ENCODE data around the gene FBXL2. TPM values are rescaled to one million over a fixed set of nuclear protein-coding genes. Genes with fewer than 3 reads are reported as not detected.
"Not testable (repeated sequence)": the region's sequence is repeated elsewhere in the genome, so short reads cannot be mapped to it uniquely, and the experiment has no call there.

Gene FBXL2
- total RNA-seq, 1 donor from 2014 or later: 23.3 TPM

- H3K9me3 Mint-ChIP-seq (ENCODE audit: unreplicated experiment): peaks cover 3% of the 10 kb centered on the region
- H3K4me1 Mint-ChIP-seq (ENCODE audit: low read depth, unreplicated experiment): peaks cover 16% of the 10 kb centered on the region
- H3K27me3 Mint-ChIP-seq (ENCODE audit: low read depth, unreplicated experiment): no peaks in the 10 kb centered on the region
- no peaks in the 10 kb centered on the region for H3K36me3 ChIP-seq (ENCODE audit: insufficient read depth, low read length)
- no peak overlapping the region for H3K4me3 Mint-ChIP-seq (ENCODE audit: unreplicated experiment)
- no peak for DNase-seq (ENCODE audit: low read depth)
- H3K27ac ChIP-seq (ENCODE audit: low read depth, low read length): no peak overlapping the region
- peaks cover 14% of the 10 kb centered on the region for H3K36me3 Mint-ChIP-seq (ENCODE audit: low read depth, unreplicated experiment)
- H3K4me2 ChIP-seq (ENCODE audit: low read length): peak overlapping the region; percentile 28
- no peaks in the 10 kb centered on the region for H3K27me3 ChIP-seq (ENCODE audit: insufficient read depth, low read length)
- TF ChIP-seq CTCF (IDR thresholded peaks at IDR 0.05; ENCODE audit: insufficient read depth, low read depth, low read length) (no peak), EZH2 (IDR thresholded peaks at IDR 0.05; ENCODE audit: insufficient read depth, low read length) (no peak)
- H3K79me2 ChIP-seq (ENCODE audit: insufficient read depth, low read length): no peaks in the 10 kb centered on the region
- no peak for FAIRE-seq
- H3K9me3 ChIP-seq (ENCODE audit: insufficient read depth, low read depth, low read length): no peaks in the 10 kb centered on the region
- H3K9ac ChIP-seq (ENCODE audit: low read length): no peak overlapping the region
- H4K20me1 ChIP-seq (ENCODE audit: insufficient read depth, low read length): no peaks in the 10 kb centered on the region
- no peak overlapping the region for H3K27ac Mint-ChIP-seq (ENCODE audit: unreplicated experiment)
- no peak overlapping the region for H3K4me3 ChIP-seq (ENCODE audit: insufficient read depth, low read depth, low read length)
- H3K4me1 ChIP-seq (ENCODE audit: insufficient read depth, low read length): no peaks in the 10 kb centered on the region
- H2AFZ ChIP-seq (ENCODE audit: low read depth, low read length): no peak overlapping the region
These were observed 45.2 kb downstream of the FBXL2 start for GRCh38 chr3:33322412-33322811.

GRCh38 chr3:33331414-33331813, 54.2 kb downstream of the FBXL2 start:
- H3K27ac Mint-ChIP-seq (ENCODE audit: unreplicated experiment): no peak overlapping the region
- Histone ChIP-seq H3K36me3 (ENCODE audit: insufficient read depth, low read length) (no peaks in the 10 kb centered on the region), H3K79me2 (ENCODE audit: insufficient read depth, low read length) (no peaks in the 10 kb centered on the region), H3K4me1 (ENCODE audit: insufficient read depth, low read length) (no peaks in the 10 kb centered on the region), H3K27ac (ENCODE audit: low read depth, low read length) (no peak overlapping the region), H3K4me3 (ENCODE audit: insufficient read depth, low read depth, low read length) (no peak overlapping the region), H2AFZ (ENCODE audit: low read depth, low read length) (no peak overlapping the region), H3K4me2 (ENCODE audit: low read length) (no peak overlapping the region), H4K20me1 (ENCODE audit: insufficient read depth, low read length) (no peaks in the 10 kb centered on the region), H3K9ac (ENCODE audit: low read length) (no peak overlapping the region), H3K9me3 (ENCODE audit: insufficient read depth, low read depth, low read length) (no peaks in the 10 kb centered on the region), H3K27me3 (ENCODE audit: insufficient read depth, low read length) (no peaks in the 10 kb centered on the region)
- TF ChIP-seq EZH2 (IDR thresholded peaks at IDR 0.05; ENCODE audit: insufficient read depth, low read length): no peak
- no peak for TF ChIP-seq CTCF (IDR thresholded peaks at IDR 0.05; ENCODE audit: insufficient read depth, low read depth, low read length)
- DNase-seq (ENCODE audit: low read depth): peak; percentile 23
- no peak overlapping the region for H3K4me3 Mint-ChIP-seq (ENCODE audit: unreplicated experiment)
- H3K4me1 Mint-ChIP-seq (ENCODE audit: low read depth, unreplicated experiment): peaks cover 5% of the 10 kb centered on the region
- peaks cover 15% of the 10 kb centered on the region for H3K36me3 Mint-ChIP-seq (ENCODE audit: low read depth, unreplicated experiment)
- no peak for FAIRE-seq
- peaks cover 6% of the 10 kb centered on the region for H3K9me3 Mint-ChIP-seq (ENCODE audit: unreplicated experiment)
- H3K27me3 Mint-ChIP-seq (ENCODE audit: low read depth, unreplicated experiment): no peaks in the 10 kb centered on the region

- Histone ChIP-seq H3K4me3 (ENCODE audit: insufficient read depth, low read depth, low read length) (no peak overlapping the region), H2AFZ (ENCODE audit: low read depth, low read length) (no peak overlapping the region), H3K9me3 (ENCODE audit: insufficient read depth, low read depth, low read length) (no peaks in the 10 kb centered on the region), H3K79me2 (ENCODE audit: insufficient read depth, low read length) (no peaks in the 10 kb centered on the region), H3K9ac (ENCODE audit: low read length) (no peak overlapping the region), H3K36me3 (ENCODE audit: insufficient read depth, low read length) (no peaks in the 10 kb centered on the region), H3K4me2 (ENCODE audit: low read length) (no peak overlapping the region), H3K27me3 (ENCODE audit: insufficient read depth, low read length) (no peaks in the 10 kb centered on the region), H3K27ac (ENCODE audit: low read depth, low read length) (no peak overlapping the region), H4K20me1 (ENCODE audit: insufficient read depth, low read length) (no peaks in the 10 kb centered on the region), H3K4me1 (ENCODE audit: insufficient read depth, low read length) (no peaks in the 10 kb centered on the region)
- Mint-ChIP-seq H3K36me3 (ENCODE audit: low read depth, unreplicated experiment) (peaks cover 18% of the 10 kb centered on the region), H3K9me3 (ENCODE audit: unreplicated experiment) (peaks cover 6% of the 10 kb centered on the region), H3K4me1 (ENCODE audit: low read depth, unreplicated experiment) (no peaks in the 10 kb centered on the region), H3K27me3 (ENCODE audit: low read depth, unreplicated experiment) (no peaks in the 10 kb centered on the region), H3K27ac (ENCODE audit: unreplicated experiment) (no peak overlapping the region), H3K4me3 (ENCODE audit: unreplicated experiment) (no peak overlapping the region)
- no peak for DNase-seq (ENCODE audit: low read depth)
- TF ChIP-seq CTCF (IDR thresholded peaks at IDR 0.05; ENCODE audit: insufficient read depth, low read depth, low read length): no peak
- TF ChIP-seq EZH2 (IDR thresholded peaks at IDR 0.05; ENCODE audit: insufficient read depth, low read length): no peak
- FAIRE-seq: no peak
These were observed 57.1 kb downstream of the FBXL2 start for GRCh38 chr3:33334364-33334763.

GRCh38 chr3:33338936-33339465, 61.8 kb downstream of the FBXL2 start:
- FAIRE-seq; H3K27ac Mint-ChIP-seq (ENCODE audit: unreplicated experiment); H3K9me3 Mint-ChIP-seq (ENCODE audit: unreplicated experiment); H3K79me2 ChIP-seq (ENCODE audit: insufficient read depth, low read length); H3K9ac ChIP-seq (ENCODE audit: low read length); H3K27me3 ChIP-seq (ENCODE audit: insufficient read depth, low read length); H3K4me3 ChIP-seq (ENCODE audit: insufficient read depth, low read depth, low read length); H3K4me2 ChIP-seq (ENCODE audit: low read length); H3K27ac ChIP-seq (ENCODE audit: low read depth, low read length); H3K36me3 ChIP-seq (ENCODE audit: insufficient read depth, low read length); H3K27me3 Mint-ChIP-seq (ENCODE audit: low read depth, unreplicated experiment); H4K20me1 ChIP-seq (ENCODE audit: insufficient read depth, low read length); H3K4me1 ChIP-seq (ENCODE audit: insufficient read depth, low read length); H3K4me3 Mint-ChIP-seq (ENCODE audit: unreplicated experiment); H3K9me3 ChIP-seq (ENCODE audit: insufficient read depth, low read depth, low read length); H2AFZ ChIP-seq (ENCODE audit: low read depth, low read length); H3K4me1 Mint-ChIP-seq (ENCODE audit: low read depth, unreplicated experiment): not testable (repeated sequence)
- peak; percentile 30 for DNase-seq (ENCODE audit: low read depth)
- H3K36me3 Mint-ChIP-seq (ENCODE audit: low read depth, unreplicated experiment): peaks cover 13% of the 10 kb centered on the region

Data from astrocyte (in vitro differentiated cells and primary cell).